Endothelial cell of umbilical vein (primary cell): ENCODE data around the gene RINT1. TPM values are rescaled to one million over a fixed set of nuclear protein-coding genes. Genes with fewer than 3 reads are reported as not detected.

Experiments
- BruUV-seq: library from RNA; stranded (reverse); fragments of 400-500 nt; replicated peaks from 2 replicates; lab custom pipeline; 2021; lab: Mats Ljungman, UMichigan
- CTCF ChIA-PET: fragments of 300-600, 350-600 bp; sonication (Branson Sonifier 250); formaldehyde crosslinking; loops from one replicate; lab custom pipeline; 2021; ENCODE audit warnings: antibody characterized with exemption, inconsistent platforms; lab: Charles Lee
- POLR2A ChIA-PET: fragments of 300-600, 350-600 bp; sonication (Branson Sonifier 250); formaldehyde crosslinking; loops from one replicate; lab custom pipeline; 2021; ENCODE audit warnings: antibody characterized with exemption, inconsistent platforms; lab: Charles Lee
- DNase-seq: peaks from one replicate; pipeline ENCODE4 v3.0.0-alpha.2; 2011; ENCODE audit warnings: low read depth, low spot score
- FAIRE-seq: peaks from 2 replicates; lab custom pipeline; 2011; peaks lifted over from hg19 to GRCh38; lab: Jason Lieb, UNC
- H2AFZ ChIP-seq: 2 replicates; pipeline ENCODE4 v1.6.0; 2012; ENCODE audit warnings: low read depth, low read length, control low read depth, inconsistent platforms
- H3K27ac ChIP-seq: 2 replicates; pipeline ENCODE4 v1.5.1; 2011; ENCODE audit warnings: low read depth, mild to moderate bottlenecking, control low read depth, low read length, moderate library complexity; ENCODE audit not compliant: insufficient read depth
- H3K27me3 ChIP-seq, 2 experiments: 2 replicates each; pipeline versions ENCODE4 v1.6.0 to v1.6.1; 2011; ENCODE audit warnings: low read length in 2 of 2, mixed read lengths in 1 of 2; ENCODE audit not compliant: control insufficient read depth in 2 of 2, insufficient read depth in 2 of 2
- H3K36me3 ChIP-seq, 2 experiments: 2 replicates in 1 of 2; 3 replicates in 1 of 2; pipeline ENCODE4 v1.5.1; 2011; ENCODE audit warnings: low read length in 2 of 2, mild to moderate bottlenecking in 1 of 2, moderate library complexity in 1 of 2; ENCODE audit not compliant: control insufficient read depth in 2 of 2, insufficient read depth in 2 of 2; ENCODE audit errors: extremely low read depth in 1 of 2
- H3K4me1 ChIP-seq: 3 replicates; pipeline ENCODE4 v1.5.1; 2011; ENCODE audit warnings: mild to moderate bottlenecking, low read length; ENCODE audit not compliant: control insufficient read depth, insufficient read depth; ENCODE audit errors: extremely low read depth
- H3K4me2 ChIP-seq: 2 replicates; pipeline ENCODE4 v1.6.1; 2011; ENCODE audit warnings: low read length, control low read depth, mixed read lengths; ENCODE audit not compliant: insufficient read depth
- H3K4me3 ChIP-seq, 3 experiments: fragments of 200-600 bp in 1 of 3; sonication (generic), shearing (Covaris generic) in 1 of 3; replicated peaks in 1 of 3; 2 replicates each; pipeline ENCODE4 v1.5.1; 2011 to 2016; ENCODE audit warnings: control low read depth in 3 of 3, low read length in 3 of 3, mild to moderate bottlenecking in 2 of 3, inconsistent platforms in 1 of 3, low read depth in 1 of 3, moderate library complexity in 1 of 3; ENCODE audit not compliant: insufficient read depth in 1 of 3
- H3K79me2 ChIP-seq: 2 replicates; pipeline ENCODE4 v1.6.0; 2012; ENCODE audit warnings: low read length, inconsistent platforms; ENCODE audit not compliant: control insufficient read depth, insufficient read depth
- H3K9ac ChIP-seq: replicated peaks from 2 replicates; pipeline ENCODE3; 2011; ENCODE audit warnings: low read length, control low read depth; ENCODE audit not compliant: insufficient read depth; ENCODE audit errors: extremely low read depth
- H3K9me1 ChIP-seq: replicated peaks from 3 replicates; pipeline ENCODE4 v1.6.0; 2011; ENCODE audit warnings: mild to moderate bottlenecking, low read length; ENCODE audit not compliant: control insufficient read depth, insufficient read depth; ENCODE audit errors: extremely low read depth
- H3K9me3 ChIP-seq: replicated peaks from 2 replicates; pipeline ENCODE4 v1.5.1; 2012; ENCODE audit warnings: low read length, inconsistent platforms; ENCODE audit not compliant: control insufficient read depth, insufficient read depth
- H4K20me1 ChIP-seq: replicated peaks from 2 replicates; pipeline ENCODE3; 2011; ENCODE audit warnings: mild to moderate bottlenecking, low read length; ENCODE audit not compliant: control insufficient read depth, insufficient read depth; ENCODE audit errors: extremely low read depth
- EZH2 ChIP-seq: IDR thresholded peaks from 2 replicates; pipeline ENCODE4 v1.6.1; 2012; ENCODE audit warnings: borderline replicate concordance, low read depth, mild to moderate bottlenecking, moderate library complexity, low read length, inconsistent platforms; ENCODE audit not compliant: severe bottlenecking
- FOS ChIP-seq: IDR thresholded peaks from 2 replicates; pipeline ENCODE4 v1.6.1; 2011; ENCODE audit warnings: mild to moderate bottlenecking, low read length, moderate library complexity, borderline replicate concordance; ENCODE audit not compliant: insufficient read depth
- GATA2 ChIP-seq: IDR thresholded peaks from 2 replicates; pipeline ENCODE4 v1.7.0; 2011; ENCODE audit warnings: low read depth, mild to moderate bottlenecking, moderate library complexity, mixed read lengths, low read length; ENCODE audit not compliant: insufficient read length, insufficient read depth
- JUN ChIP-seq: IDR thresholded peaks from 2 replicates; pipeline ENCODE4 v1.6.1; 2011; ENCODE audit warnings: borderline replicate concordance, low read depth; ENCODE audit not compliant: insufficient read length, insufficient read depth
- MAX ChIP-seq: IDR thresholded peaks from 2 replicates; pipeline ENCODE4 v1.6.1; 2011; ENCODE audit not compliant: insufficient read depth, insufficient read length
- dilution Hi-C: fragments of 300-500 bp; cut with MboI; formaldehyde crosslinking; loops from one replicate; pipeline ENCODE4 v1.15.0; 2019; ENCODE audit warnings: low sequenced_read_pairs; ENCODE audit not compliant: extremely low pct_ligation_motif_present
- intact Hi-C: fragments of 100-400 bp; cut with micrococcal nuclease; formaldehyde crosslinking; loops from one replicate; pipeline ENCODE4 v1.10.0; 2022
- polyA plus RNA-seq, 4 experiments: library from polyadenylated mRNA; depleted of rRNA in 3 of 4; stranded (reverse) in 3 of 4; unstranded in 1 of 4; fragments of >200 nt; gene quantifications; 2 replicates each; pipeline versions ENCODE4 v1.2.1 to v1.2.3, GENCODE V29; 2011 to 2012; ENCODE audit warnings: missing spikeins in 1 of 4
- total RNA-seq: library from RNA; stranded (reverse); gene quantifications from 2 replicates; pipeline ENCODE4 v1.2.3, GENCODE V29; 2021
- TF ChIP-seq, protein P1 (sequence below), 2 donors: IDR thresholded peaks; 1 replicate in 1 of 2; 2 replicates in 1 of 2; pipeline ENCODE4 v1.5.1; 2011; ENCODE audit warnings: low read length in 2 of 2, mild to moderate bottlenecking in 2 of 2, moderate library complexity in 2 of 2, control low read depth in 1 of 2, inconsistent platforms in 1 of 2, low read depth in 1 of 2; ENCODE audit not compliant: insufficient read depth in 1 of 2; ENCODE audit errors: extremely low read depth in 1 of 2

The RINT1 gene
- total and polyA plus RNA-seq, 2 donors (not counting 3 experiments of a cell fraction or from before 2014, with no cell fraction given) = 10.8 to 23.4 TPM

DNA sequence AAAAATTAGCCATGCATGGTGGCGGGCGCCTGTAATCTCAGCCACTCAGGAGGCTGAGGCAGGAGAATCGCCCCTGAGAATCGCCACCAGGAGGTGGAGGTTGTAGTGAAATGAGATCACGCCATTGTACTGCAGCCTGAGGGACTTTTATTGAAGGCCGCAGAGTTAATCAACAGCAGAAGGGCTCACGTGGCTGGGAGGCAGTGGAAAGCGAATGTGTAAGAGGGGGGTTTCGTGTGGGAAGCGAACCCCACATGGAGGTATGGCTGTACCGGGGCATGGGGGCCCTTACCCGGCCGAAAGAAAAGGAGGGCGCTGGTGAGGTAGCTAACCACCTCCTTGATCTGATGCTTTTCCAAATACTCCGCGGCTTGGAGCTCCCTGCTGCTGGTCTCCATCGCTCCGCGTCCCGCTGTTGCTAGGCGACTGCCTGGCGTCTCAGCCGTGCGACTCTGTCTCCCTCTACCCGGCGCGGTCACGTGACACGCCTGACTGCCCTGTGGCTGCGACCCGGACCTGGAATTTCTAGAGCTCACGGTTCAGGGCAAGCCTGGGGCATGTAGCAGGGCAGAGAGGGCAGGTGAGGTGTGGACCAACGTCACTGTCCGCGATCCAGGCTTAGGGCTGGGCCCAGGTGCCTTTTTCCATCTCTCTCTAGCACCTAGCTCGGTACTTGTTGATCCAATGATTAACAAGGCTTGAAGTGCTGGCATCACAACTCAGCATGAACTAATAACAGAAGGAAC lies 49.2 kb downstream of the RINT1 start, which contains the start of gene EFCAB10:
Gene EFCAB10, minus strand, starts transcription at position 428 of the 746 bp plus-strand sequence. Its CDS starts 30 bp downstream, at position 398.
- Histone ChIP-seq H3K9ac (peak within 1 kb of the TSS; percentile 20), H3K36me3 (no peaks in the 10 kb centered on the region), H3K27me3 (no peaks in the 10 kb centered on the region), H3K9me1 (no peaks in the 10 kb centered on the region), H3K79me2 (no peaks in the 10 kb centered on the region), H3K4me3 (peak within 1 kb of the TSS in 2 of 3 experiments; percentile 31 to 47), H3K4me1 (peaks cover 2% of the 10 kb centered on the region), H3K27ac (no peak within 1 kb of the TSS), H4K20me1 (no peaks in the 10 kb centered on the region), H3K4me2 (peak within 1 kb of the TSS; percentile 87), H3K9me3 (no peaks in the 10 kb centered on the region), H2AFZ (peak within 1 kb of the TSS; percentile 89)
- FAIRE-seq = peak; percentile 31
- dilution Hi-C loops = no loop called here
- peak; percentile 77 for TF ChIP-seq MAX
- TF ChIP-seq JUN = no peak
- peak; percentile 58 for DNase-seq
- ChIA-PET CTCF (interaction anchor here (0.8 to 1.3 kb wide), 5 partner anchors 9 to 181 kb away, joined by 3 to 5 read pairs (median 4); partner anchors contain the start of gene RINT1), POLR2A (no interaction called here)
- BruUV-seq = no TSS peak
- intact Hi-C loops = loop anchor here (10.0 kb wide), 1 partner anchor 436 kb away; no protein-coding TSS in a partner anchor

DNA sequence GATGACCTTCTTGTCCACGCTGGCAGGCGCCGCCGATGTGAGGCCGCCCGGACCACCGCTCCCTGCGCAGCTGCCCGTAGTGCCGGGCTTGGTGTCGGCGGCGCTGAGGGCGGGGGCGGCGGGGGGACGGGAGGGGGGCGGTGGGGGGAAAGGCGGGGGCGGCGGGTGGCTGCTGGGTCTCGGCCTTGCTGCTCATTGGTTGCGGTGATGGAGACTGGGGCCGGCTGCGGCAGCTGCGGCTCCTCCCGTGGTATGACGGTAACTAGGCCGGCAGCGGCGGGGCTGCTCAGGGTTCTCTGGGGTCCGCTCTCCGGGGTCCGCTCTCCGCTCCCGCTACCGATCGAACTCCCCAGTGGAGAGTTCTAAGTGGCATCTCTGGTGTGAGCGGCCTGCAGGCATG lies 51.1 kb downstream of the RINT1 start:
- Histone ChIP-seq H3K4me1 (peaks cover 2% of the 10 kb centered on the region), H3K9ac (no peak overlapping the region), H3K27ac (no peak overlapping the region), H3K79me2 (no peaks in the 10 kb centered on the region), H3K9me3 (no peaks in the 10 kb centered on the region), H3K9me1 (no peaks in the 10 kb centered on the region), H3K36me3 (no peaks in the 10 kb centered on the region), H4K20me1 (no peaks in the 10 kb centered on the region), H2AFZ (no peak overlapping the region), H3K4me2 (no peak overlapping the region), H3K4me3 (no peak overlapping the region), H3K27me3 (no peaks in the 10 kb centered on the region)
- intact Hi-C loops = loop anchor here (10.0 kb wide), 1 partner anchor 438 kb away; no protein-coding TSS in a partner anchor
- ChIA-PET POLR2A (interaction anchor here (0.6 kb wide), 1 partner anchor 56 kb away, joined by 9 read pairs; no protein-coding TSS in a partner anchor), CTCF (no interaction called here)
- BruUV-seq = no TSS peak
- TF ChIP-seq EZH2 = no peak
- no peak for TF ChIP-seq GATA2
- TF ChIP-seq, protein P1, sequence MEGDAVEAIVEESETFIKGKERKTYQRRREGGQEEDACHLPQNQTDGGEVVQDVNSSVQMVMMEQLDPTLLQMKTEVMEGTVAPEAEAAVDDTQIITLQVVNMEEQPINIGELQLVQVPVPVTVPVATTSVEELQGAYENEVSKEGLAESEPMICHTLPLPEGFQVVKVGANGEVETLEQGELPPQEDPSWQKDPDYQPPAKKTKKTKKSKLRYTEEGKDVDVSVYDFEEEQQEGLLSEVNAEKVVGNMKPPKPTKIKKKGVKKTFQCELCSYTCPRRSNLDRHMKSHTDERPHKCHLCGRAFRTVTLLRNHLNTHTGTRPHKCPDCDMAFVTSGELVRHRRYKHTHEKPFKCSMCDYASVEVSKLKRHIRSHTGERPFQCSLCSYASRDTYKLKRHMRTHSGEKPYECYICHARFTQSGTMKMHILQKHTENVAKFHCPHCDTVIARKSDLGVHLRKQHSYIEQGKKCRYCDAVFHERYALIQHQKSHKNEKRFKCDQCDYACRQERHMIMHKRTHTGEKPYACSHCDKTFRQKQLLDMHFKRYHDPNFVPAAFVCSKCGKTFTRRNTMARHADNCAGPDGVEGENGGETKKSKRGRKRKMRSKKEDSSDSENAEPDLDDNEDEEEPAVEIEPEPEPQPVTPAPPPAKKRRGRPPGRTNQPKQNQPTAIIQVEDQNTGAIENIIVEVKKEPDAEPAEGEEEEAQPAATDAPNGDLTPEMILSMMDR (IDR thresholded peaks at IDR 0.05; ENCODE audit: extremely low read depth in 1 of 2, insufficient read depth in 1 of 2, low read depth in 1 of 2, low read length in 2 of 2) = no peak
- TF ChIP-seq FOS = no peak
- TF ChIP-seq MAX = no peak
- DNase-seq = no peak
- no peak for FAIRE-seq
- dilution Hi-C loops = no loop called here
